ENCODE results near the gene SLC44A3.

DNA sequence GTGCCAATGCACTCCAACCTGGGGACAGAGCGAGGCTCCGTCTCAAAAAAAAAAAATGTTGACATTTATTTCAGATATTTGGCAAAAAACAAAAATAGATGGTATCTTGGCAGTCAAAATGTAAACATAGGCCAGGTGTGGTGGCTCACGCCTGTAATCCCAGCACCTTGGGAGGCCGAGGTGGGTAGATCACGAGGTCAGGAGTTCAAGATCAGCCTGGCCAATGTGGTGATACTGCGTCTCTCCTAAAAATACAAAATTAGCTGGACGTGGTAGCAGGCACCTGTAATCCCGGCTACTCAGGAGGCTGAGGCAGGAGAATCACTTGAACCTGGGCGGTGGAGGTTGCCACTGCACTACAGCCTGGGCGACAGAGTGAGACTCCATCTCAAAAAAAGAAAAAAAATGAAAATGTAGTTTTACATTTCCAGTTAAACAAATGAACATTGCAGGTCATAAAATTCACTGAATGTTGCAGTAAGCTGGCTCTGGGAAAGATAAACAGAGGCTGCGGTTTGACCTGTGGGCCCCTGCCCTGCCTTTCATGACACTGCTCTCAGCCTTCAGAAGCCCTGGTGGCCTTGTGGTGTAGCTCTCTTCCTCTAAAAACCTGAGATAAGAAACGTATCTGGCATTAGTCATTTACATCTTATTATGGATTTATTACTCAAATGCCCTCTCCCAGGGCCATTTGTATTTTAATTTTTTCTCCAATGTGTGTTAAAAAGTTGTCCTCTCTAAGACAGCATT is 12.2 kb upstream of the SLC44A3 start:
- no peak for TF ChIP-seq POLR2A (IDR thresholded peaks at IDR 0.05)
- TF ChIP-seq, protein P1, sequence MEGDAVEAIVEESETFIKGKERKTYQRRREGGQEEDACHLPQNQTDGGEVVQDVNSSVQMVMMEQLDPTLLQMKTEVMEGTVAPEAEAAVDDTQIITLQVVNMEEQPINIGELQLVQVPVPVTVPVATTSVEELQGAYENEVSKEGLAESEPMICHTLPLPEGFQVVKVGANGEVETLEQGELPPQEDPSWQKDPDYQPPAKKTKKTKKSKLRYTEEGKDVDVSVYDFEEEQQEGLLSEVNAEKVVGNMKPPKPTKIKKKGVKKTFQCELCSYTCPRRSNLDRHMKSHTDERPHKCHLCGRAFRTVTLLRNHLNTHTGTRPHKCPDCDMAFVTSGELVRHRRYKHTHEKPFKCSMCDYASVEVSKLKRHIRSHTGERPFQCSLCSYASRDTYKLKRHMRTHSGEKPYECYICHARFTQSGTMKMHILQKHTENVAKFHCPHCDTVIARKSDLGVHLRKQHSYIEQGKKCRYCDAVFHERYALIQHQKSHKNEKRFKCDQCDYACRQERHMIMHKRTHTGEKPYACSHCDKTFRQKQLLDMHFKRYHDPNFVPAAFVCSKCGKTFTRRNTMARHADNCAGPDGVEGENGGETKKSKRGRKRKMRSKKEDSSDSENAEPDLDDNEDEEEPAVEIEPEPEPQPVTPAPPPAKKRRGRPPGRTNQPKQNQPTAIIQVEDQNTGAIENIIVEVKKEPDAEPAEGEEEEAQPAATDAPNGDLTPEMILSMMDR (IDR thresholded peaks at IDR 0.05), result no peak
